Right lobe of liver (tissue), 4 donors: ENCODE measurements around the gene CYB5RL.

Experiments used
- POLR2A ChIP-seq: fragments of 450-650 bp; IDR thresholded peaks from one replicate; pipeline ENCODE4 v1.6.1; 2017; ENCODE audit warnings: antibody characterized with exemption, mild to moderate bottlenecking
- TF ChIP-seq, protein P1 (sequence below), 4 donors: fragments of 200-600 bp in 3 of 4; fragments of 450-650 bp in 1 of 4; IDR thresholded peaks; one replicate each; pipeline versions ENCODE4 v1.5.1 to v1.8.0; 2016 to 2022; ENCODE audit warnings: antibody characterized with exemption in 4 of 4, mild to moderate bottlenecking in 2 of 4
- donor health status: DM: no; HTN: no; CAD: no.
- donor health status: DM: no; HTN: no; CAD: no.
- donor health status: DM: no; HTN: yes; CAD: no.

DNA sequence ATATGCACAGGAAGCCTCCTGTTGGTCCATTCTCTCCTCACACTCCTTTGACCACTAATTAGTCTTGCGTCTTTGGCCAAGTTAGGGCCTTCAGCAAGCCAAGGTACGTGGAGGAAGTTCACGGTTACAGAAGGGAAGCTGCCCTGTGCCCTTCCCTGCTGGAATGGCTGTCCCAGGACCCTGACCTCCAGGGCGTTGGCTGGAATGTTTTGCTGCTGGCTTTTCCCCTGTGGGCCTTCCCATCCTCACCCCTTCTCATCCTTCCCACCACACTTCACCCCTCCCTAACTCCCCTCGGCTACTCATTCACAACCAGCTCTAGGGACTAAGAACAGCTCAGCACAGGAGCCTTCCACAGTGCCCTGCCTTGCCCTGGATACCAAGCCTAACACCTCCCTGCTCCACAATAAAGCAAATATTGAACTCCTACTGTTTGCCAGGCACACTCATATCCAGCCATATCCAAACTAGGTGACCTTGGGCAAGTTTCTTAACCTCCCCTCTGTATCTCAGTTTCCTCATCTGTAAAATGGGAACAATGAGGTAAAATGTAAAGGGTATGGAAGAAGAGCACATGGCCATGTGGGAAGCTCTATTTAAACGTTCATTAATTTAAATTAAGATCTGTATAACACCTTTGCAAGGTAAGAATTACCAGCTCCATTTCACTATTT lies 38.2 kb downstream of the CYB5RL start:
- no peak for TF ChIP-seq POLR2A
- TF ChIP-seq, protein P1, sequence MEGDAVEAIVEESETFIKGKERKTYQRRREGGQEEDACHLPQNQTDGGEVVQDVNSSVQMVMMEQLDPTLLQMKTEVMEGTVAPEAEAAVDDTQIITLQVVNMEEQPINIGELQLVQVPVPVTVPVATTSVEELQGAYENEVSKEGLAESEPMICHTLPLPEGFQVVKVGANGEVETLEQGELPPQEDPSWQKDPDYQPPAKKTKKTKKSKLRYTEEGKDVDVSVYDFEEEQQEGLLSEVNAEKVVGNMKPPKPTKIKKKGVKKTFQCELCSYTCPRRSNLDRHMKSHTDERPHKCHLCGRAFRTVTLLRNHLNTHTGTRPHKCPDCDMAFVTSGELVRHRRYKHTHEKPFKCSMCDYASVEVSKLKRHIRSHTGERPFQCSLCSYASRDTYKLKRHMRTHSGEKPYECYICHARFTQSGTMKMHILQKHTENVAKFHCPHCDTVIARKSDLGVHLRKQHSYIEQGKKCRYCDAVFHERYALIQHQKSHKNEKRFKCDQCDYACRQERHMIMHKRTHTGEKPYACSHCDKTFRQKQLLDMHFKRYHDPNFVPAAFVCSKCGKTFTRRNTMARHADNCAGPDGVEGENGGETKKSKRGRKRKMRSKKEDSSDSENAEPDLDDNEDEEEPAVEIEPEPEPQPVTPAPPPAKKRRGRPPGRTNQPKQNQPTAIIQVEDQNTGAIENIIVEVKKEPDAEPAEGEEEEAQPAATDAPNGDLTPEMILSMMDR (IDR thresholded peaks at IDR 0.05), result no peak
